IMR-90 (cell line): ENCODE data around the gene TUBB8B. TPM values are rescaled to one million over a fixed set of nuclear protein-coding genes. Genes with fewer than 3 reads are reported as not detected.
"Not testable (repeated sequence)": the region's sequence is repeated elsewhere in the genome, so short reads cannot be mapped to it uniquely, and the experiment has no call there.

Experiments used
- ATAC-seq: fragments of 200-7000 bp; cut with Tn5 transposase; 2 replicates; pipeline ENCODE4 v1.9.1; 2020; ENCODE audit warnings: low read depth, mild to moderate bottlenecking, moderate library complexity
- BruUV-seq: library from RNA; stranded (reverse); fragments of 400-500 nt; replicated peaks from 2 replicates; lab custom pipeline; 2021; lab: Mats Ljungman, UMichigan
- CTCF ChIA-PET: fragments of 300-600 bp; formaldehyde crosslinking; extraction: SDS; loops from one replicate; lab custom pipeline; 2021; ENCODE audit warnings: antibody characterized with exemption; lab: Yijun Ruan, JAX
- POLR2A ChIA-PET: fragments of 300-600 bp; sonication (Branson Sonifier 250); formaldehyde crosslinking; loops from one replicate; lab custom pipeline; 2022; ENCODE audit warnings: antibody characterized with exemption; ENCODE audit not compliant: unreplicated experiment; lab: Charles Lee
- DNase-seq: peaks from one replicate; pipeline ENCODE4 v3.0.0; 2013
- H2AFZ ChIP-seq: replicated peaks from 2 replicates; pipeline ENCODE3; 2013; ENCODE audit warnings: low read length, mild to moderate bottlenecking; ENCODE audit not compliant: poor library complexity
- H2AK5ac ChIP-seq: 2 replicates; pipeline ENCODE4 v1.6.1; 2013; ENCODE audit warnings: low read depth, low read length, inconsistent platforms
- H2AK9ac ChIP-seq: replicated peaks from 2 replicates; pipeline ENCODE3; 2013; ENCODE audit warnings: mild to moderate bottlenecking, low read depth, low read length, moderate library complexity; ENCODE audit not compliant: poor library complexity
- H2BK120ac ChIP-seq: 2 replicates; pipeline ENCODE4 v1.6.1; 2013; ENCODE audit warnings: low read depth, low read length, inconsistent platforms
- H2BK15ac ChIP-seq: 3 replicates; pipeline ENCODE4 v1.6.1; 2013; ENCODE audit warnings: low read depth, low read length, inconsistent platforms
- H2BK20ac ChIP-seq: 2 replicates; pipeline ENCODE4 v1.6.1; 2013; ENCODE audit warnings: low read depth, mild to moderate bottlenecking, inconsistent platforms, low read length, moderate library complexity
- H2BK5ac ChIP-seq: 2 replicates; pipeline ENCODE4 v1.6.1; 2013; ENCODE audit warnings: mild to moderate bottlenecking, low read depth, low read length, inconsistent platforms; ENCODE audit not compliant: poor library complexity, severe bottlenecking
- H3K14ac ChIP-seq: replicated peaks from 2 replicates; pipeline ENCODE4 v1.6.1; 2013; ENCODE audit warnings: low read depth, low read length, inconsistent platforms
- H3K18ac ChIP-seq: 2 replicates; pipeline ENCODE4 v1.6.1; 2013; ENCODE audit warnings: low read depth, low read length, control low read depth
- H3K23ac ChIP-seq: 2 replicates; pipeline ENCODE4 v1.6.1; 2013; ENCODE audit warnings: low read depth, low read length, inconsistent platforms
- H3K27ac ChIP-seq: 2 replicates; pipeline ENCODE4 v1.5.1; 2013; ENCODE audit warnings: mild to moderate bottlenecking, control low read depth, low read length; ENCODE audit not compliant: insufficient read depth
- H3K27me3 ChIP-seq: 2 replicates; pipeline ENCODE4 v1.6.1; 2013; ENCODE audit warnings: low read length; ENCODE audit not compliant: control insufficient read depth, insufficient read depth
- H3K36me3 ChIP-seq: 2 replicates; pipeline ENCODE4 v1.6.1; 2013; ENCODE audit warnings: low read length, mixed read lengths; ENCODE audit not compliant: control insufficient read depth, insufficient read depth
- H3K4ac ChIP-seq: 2 replicates; pipeline ENCODE4 v1.6.1; 2013; ENCODE audit warnings: low read depth, low read length, inconsistent platforms
- H3K4me1 ChIP-seq: 2 replicates; pipeline ENCODE4 v1.6.1; 2013; ENCODE audit warnings: low read length, mixed read lengths; ENCODE audit not compliant: control insufficient read depth, insufficient read depth
- H3K4me2 ChIP-seq: 2 replicates; pipeline ENCODE4 v1.6.1; 2013; ENCODE audit warnings: low read depth, mild to moderate bottlenecking, control low read depth, low read length, moderate library complexity
- H3K4me3 ChIP-seq: 2 replicates; pipeline ENCODE4 v1.5.1; 2013; ENCODE audit warnings: low read depth, mild to moderate bottlenecking, control low read depth, low read length, moderate library complexity; ENCODE audit not compliant: insufficient read depth
- H3K56ac ChIP-seq: 2 replicates; pipeline ENCODE4 v1.6.1; 2013; ENCODE audit warnings: low read length, inconsistent platforms; ENCODE audit not compliant: insufficient read depth; ENCODE audit errors: extremely low read depth
- H3K79me1 ChIP-seq, 2 experiments: 2 replicates each; pipeline ENCODE4 v1.6.1; 2013; ENCODE audit warnings: low read length in 2 of 2, inconsistent platforms in 1 of 2, low read depth in 1 of 2
- H3K9ac ChIP-seq: 2 replicates; pipeline ENCODE4 v1.6.1; 2013; ENCODE audit warnings: low read depth, low read length, control low read depth
- H3K9me1 ChIP-seq: 2 replicates; pipeline ENCODE4 v1.6.1; 2013; ENCODE audit warnings: low read length, inconsistent platforms; ENCODE audit not compliant: insufficient read depth
- H3K9me3 ChIP-seq: 2 replicates; pipeline ENCODE4 v1.6.1; 2013; ENCODE audit warnings: low read length; ENCODE audit not compliant: control insufficient read depth, insufficient read depth
- H4K20me1 ChIP-seq: 2 replicates; pipeline ENCODE4 v1.6.1; 2013; ENCODE audit warnings: low read length, inconsistent platforms; ENCODE audit not compliant: insufficient read depth
- H4K5ac ChIP-seq: 2 replicates; pipeline ENCODE4 v1.6.1; 2013; ENCODE audit warnings: mild to moderate bottlenecking, low read depth, low read length, control low read depth
- H4K8ac ChIP-seq, 2 experiments: 2 replicates each; pipeline ENCODE4 v1.6.1; 2013; ENCODE audit warnings: low read depth in 2 of 2, low read length in 2 of 2, control low read depth in 1 of 2, inconsistent platforms in 1 of 2
- H4K91ac ChIP-seq: 2 replicates; pipeline ENCODE4 v1.6.1; 2013; ENCODE audit warnings: low read depth, low read length, inconsistent platforms; ENCODE audit not compliant: insufficient read depth
- WGBS, 2 experiments: methylation state at CpG; one replicate each; pipeline versions ENCODE4 v1.1.5 to v1.1.7; 2013; ENCODE audit warnings: missing lambda C conversion rate in 2 of 2; ENCODE audit not compliant: insufficient read length in 1 of 2; ENCODE audit errors: extremely low coverage in 2 of 2; 5-methylcytosine and 5-hydroxymethylcytosine counted together
- dilution Hi-C: fragments of 300-500 bp; cut with HindIII; formaldehyde crosslinking; loops from one replicate; pipeline ENCODE4 v1.14.3; 2018; ENCODE audit warnings: low sequenced_read_pairs; ENCODE audit not compliant: unreplicated experiment
- in situ Hi-C: fragments of 300-500 bp; cut with MboI; formaldehyde crosslinking; loops from 3 replicates; pipeline ENCODE4 v1.14.3; 2019; ENCODE audit warnings: low sequenced_read_pairs, inconsistent platforms, mixed read lengths
- intact Hi-C: fragments of 100-400 bp; cut with micrococcal nuclease; formaldehyde crosslinking; loops from 2 replicates; pipeline ENCODE4 v1.10.0; 2022
- polyA plus RNA-seq, 3 experiments: library from polyadenylated mRNA; depleted of rRNA; stranded (reverse); fragments of >200 nt; gene quantifications; 2 replicates each; pipeline ENCODE4 v1.2.3, GENCODE V29; 2012; ENCODE audit warnings: low replicate concordance in 1 of 3
- total RNA-seq: library from RNA; depleted of rRNA; stranded (reverse); fragments of >200 nt; gene quantifications from 2 replicates; pipeline ENCODE4 v1.2.3, GENCODE V29; 2012

TUBB8B gene
- total and polyA plus RNA-seq, 2 of the 4 experiments (the other 2 are of a cell fraction) = not detected

- H3K14ac ChIP-seq, H3K27me3 ChIP-seq, H2BK15ac ChIP-seq, H2AK5ac ChIP-seq, H3K79me1 ChIP-seq, H3K9me1 ChIP-seq, H3K4me2 ChIP-seq, H3K4me3 ChIP-seq, H2AFZ ChIP-seq, H4K91ac ChIP-seq, H3K27ac ChIP-seq, H4K20me1 ChIP-seq, H3K9me3 ChIP-seq, BruUV-seq, H3K56ac ChIP-seq, H2BK20ac ChIP-seq, H3K9ac ChIP-seq, intact Hi-C loops, H3K4ac ChIP-seq, CTCF ChIA-PET, H3K36me3 ChIP-seq, H4K5ac ChIP-seq, POLR2A ChIA-PET, H2AK9ac ChIP-seq, H2BK120ac ChIP-seq, dilution Hi-C loops, H3K18ac ChIP-seq, H4K8ac ChIP-seq, H3K23ac ChIP-seq, DNase-seq, H3K4me1 ChIP-seq, in situ Hi-C loops, ATAC-seq: not testable (repeated sequence)
- peak overlapping the region; percentile 70 for H2BK5ac ChIP-seq
- WGBS, 2 experiments = 43% methylated on average over 2 of the region's 2 CpGs; no CpG with 5 or more reads in 1 of the 2 experiments
Observed at GRCh38 chr18:80881-81280, 31.5 kb upstream of the TUBB8B start.

GRCh38 chr18:80202-80601, 30.8 kb upstream of the TUBB8B start:
- H4K8ac ChIP-seq, H3K9me1 ChIP-seq, H3K4ac ChIP-seq, H4K91ac ChIP-seq, dilution Hi-C loops, H2BK5ac ChIP-seq, BruUV-seq, intact Hi-C loops, H4K20me1 ChIP-seq, H2AK5ac ChIP-seq, DNase-seq, CTCF ChIA-PET, H3K9me3 ChIP-seq, H3K79me1 ChIP-seq, H3K4me3 ChIP-seq, H3K18ac ChIP-seq, H2AFZ ChIP-seq, H3K4me2 ChIP-seq, ATAC-seq, H3K56ac ChIP-seq, H3K36me3 ChIP-seq, POLR2A ChIA-PET, H2BK120ac ChIP-seq, H3K27me3 ChIP-seq, in situ Hi-C loops, H3K14ac ChIP-seq, H2BK15ac ChIP-seq, H2BK20ac ChIP-seq, H3K4me1 ChIP-seq, H3K23ac ChIP-seq, H2AK9ac ChIP-seq, H3K9ac ChIP-seq, H4K5ac ChIP-seq, H3K27ac ChIP-seq: not testable (repeated sequence)
- 40% methylated on average over 1 of the region's 6 CpGs; no CpG with 5 or more reads in 1 of the 2 experiments for whole genome bisulfite sequencing, 2 experiments
